ENCODE results near the gene AREG.

The AREG gene

DNA sequence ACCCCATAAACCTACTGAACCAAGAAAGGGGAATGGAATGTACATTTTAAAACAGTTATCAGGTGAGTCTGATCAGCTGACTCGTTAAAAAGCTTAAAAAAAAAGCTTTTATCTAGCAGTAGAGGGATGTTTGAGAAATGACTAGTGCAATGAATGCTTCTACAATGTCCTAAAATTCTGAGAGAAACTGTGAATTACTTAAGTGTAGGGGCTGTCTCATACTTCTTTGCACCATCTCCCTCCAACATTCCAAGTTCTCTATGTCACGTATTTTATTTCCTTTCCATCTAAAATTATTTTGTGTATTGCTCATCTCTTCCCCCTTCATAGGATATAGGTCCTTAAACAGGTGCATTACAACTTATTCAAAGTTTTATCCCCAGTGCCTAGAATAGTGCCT lies 11.9 kb upstream of the AREG start:
- no peak for DNase-seq

DNA sequence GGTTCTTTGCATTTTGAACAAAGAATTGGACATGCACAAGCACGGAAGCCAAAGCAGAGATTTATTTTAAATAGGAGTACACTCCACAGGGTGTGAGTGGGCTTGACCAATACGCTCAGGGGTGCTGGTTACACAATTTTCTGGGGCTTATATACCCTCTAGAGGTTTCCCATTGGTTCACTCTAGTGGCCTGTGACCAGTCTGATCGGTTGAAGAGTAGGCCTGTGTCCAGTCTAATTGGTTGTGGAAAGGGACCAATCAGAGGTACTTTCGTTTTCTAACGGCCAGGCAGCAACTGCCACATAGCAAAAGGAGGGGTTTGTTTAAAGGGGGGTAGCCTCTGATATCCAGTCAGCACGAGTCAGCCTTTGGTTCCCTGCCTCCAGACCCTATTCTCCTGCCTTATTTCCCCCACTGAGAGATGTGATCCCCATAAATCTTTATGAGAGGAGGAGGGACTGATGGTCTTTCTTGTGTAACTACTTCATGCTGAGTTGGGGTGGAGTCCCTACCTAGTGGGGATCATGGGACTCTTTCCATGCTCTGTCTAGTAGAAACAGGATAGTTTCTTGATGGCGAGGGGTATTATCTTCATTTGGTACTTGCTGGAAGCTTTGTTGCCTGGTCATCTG lies 11.3 kb upstream of the AREG start:
- DNase-seq, result peak; percentile 11

DNA sequence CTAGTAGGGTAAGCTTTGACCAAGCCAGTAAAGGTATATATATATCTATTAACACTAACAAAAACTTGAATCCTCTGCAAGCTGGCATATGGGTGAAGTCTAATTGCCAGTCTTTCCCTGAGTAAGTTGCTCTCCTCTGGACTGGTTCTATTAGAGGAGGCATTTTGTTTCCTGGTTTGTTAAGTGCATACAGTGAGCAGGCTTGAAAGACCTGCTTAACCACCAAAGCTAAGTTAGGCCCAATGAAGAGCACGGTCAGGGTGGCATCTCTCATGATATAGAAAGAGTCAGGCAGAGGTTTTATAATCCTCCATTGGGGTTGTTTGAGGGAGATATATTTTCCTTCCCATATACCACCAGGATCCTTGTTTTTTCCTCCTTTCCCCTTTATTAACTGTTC lies 9.6 kb upstream of the AREG start:
- DNase-seq, result no peak

DNA sequence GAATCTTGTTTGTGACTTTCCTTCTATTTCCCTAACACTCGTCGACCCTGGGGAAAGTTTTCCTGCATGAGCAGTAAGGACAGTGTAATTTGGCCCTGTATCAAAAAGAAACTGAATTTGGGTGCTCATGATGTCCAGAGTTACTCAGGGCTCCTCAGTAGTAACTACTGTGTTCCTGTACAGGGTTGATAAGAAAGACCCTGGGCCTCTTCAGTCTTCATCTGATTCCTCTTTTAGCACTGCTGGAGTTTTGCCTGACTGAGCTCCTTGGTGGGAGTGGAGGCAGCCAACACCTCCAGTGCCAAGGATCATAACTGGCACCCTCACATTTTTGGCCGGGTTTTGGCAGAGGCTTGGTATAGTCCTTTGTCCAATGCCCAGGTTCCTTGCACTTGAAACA lies 7.1 kb upstream of the AREG start:
- DNase-seq, result no peak

DNA sequence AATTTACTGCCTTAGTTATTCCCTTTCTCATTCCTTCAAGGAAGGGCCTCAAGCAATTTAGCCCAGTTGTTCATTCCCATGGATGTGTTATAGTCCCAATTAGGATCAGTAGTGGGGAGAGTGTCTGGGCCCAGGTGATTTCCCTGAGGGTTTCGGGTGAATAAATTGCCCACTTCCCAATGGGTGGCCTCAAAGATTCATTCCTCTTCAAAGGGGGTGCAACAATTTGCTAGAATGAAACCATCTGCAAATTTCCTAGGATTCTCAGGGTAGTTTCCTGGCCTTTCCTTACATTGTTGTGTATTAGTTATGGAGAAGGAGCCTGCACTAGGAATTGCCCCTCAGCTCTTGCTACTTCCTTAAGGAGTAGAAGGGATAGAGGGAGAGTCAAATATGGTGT lies 6.3 kb upstream of the AREG start:
- no peak for DNase-seq

DNA sequence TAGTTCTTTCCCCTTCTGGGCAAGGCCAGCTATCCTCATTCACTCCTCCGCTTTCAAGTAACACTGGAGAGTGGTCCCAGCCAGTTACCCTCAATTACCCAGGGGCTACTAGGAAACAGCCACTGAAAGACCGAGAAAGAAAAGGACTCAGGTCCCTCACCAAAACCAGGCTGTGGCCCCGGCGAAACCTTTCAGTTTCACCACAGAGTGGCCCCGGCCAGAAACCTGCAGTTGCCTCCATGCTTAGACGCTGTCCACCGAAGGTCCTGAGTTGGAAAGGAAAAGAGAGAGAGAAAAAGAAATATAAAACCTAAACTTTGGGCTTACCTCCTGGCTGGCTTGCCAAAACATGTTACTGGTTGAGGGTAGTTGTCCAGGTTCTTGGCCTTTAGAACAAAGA lies 5.0 kb upstream of the AREG start:
- DNase-seq, result no peak

DNA sequence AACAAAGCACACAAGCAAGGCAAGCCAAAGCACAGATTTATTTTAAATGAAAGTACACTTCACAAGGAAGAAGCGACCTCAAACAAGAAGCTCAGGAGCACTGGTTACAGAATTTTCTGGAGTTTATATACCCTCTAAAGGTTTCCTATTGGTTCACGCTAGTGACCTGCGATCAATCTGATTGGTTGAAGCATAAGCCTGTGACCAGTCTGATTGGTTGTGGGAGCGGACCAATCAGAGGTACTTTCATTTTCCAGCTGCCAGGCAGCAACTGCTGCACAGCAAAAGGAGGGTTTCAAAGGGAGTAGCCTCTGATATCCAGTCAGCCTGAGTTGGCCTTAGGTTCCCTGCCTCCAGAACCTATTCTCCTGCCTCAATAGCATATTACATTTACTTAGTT lies 4.6 kb upstream of the AREG start:
- DNase-seq, result no peak

DNA sequence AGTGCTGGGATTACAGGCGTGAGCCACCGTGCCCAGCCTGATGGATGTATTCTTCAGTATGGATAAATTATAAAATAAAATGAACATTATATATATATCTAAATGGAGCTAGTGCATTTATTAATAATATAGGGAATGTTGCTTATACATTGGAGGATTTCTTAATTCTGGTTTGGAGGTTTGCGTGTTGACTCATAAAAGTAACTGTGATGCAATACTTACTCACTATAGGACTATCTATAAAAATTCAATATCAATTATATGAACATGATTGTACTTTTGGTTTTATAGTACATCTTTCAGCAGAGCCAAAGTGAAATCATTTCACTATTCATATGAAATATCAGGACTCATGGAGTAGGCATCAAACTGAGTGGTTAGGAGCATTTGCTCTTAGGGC lies 3.2 kb upstream of the AREG start:
- DNase-seq, result no peak

DNA sequence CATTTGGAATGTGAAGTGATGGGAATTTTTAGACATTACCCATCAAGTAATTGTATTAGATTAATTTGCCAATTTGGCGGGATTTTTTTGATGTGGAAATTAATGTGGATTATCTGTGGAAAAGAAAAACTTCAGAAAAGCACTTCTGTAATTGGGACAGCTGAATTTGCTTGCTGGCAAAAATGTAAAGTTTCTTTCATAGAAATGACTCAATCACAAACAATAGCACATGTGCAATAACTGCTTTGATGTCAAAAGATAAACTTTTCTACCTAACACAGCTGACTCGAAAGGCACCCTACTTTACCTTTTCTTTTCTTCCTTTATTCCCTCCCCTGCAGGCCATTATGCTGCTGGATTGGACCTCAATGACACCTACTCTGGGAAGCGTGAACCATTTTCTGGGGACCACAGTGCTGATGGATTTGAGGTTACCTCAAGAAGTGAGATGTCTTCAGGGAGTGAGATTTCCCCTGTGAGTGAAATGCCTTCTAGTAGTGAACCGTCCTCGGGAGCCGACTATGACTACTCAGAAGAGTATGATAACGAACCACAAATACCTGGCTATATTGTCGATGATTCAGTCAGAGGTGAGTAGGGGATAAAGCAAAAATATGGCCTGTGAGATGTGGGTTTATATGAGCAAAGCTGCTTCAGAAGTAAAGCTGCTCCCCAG lies 1.4 kb downstream of the AREG start:
- no peak for DNase-seq

DNA sequence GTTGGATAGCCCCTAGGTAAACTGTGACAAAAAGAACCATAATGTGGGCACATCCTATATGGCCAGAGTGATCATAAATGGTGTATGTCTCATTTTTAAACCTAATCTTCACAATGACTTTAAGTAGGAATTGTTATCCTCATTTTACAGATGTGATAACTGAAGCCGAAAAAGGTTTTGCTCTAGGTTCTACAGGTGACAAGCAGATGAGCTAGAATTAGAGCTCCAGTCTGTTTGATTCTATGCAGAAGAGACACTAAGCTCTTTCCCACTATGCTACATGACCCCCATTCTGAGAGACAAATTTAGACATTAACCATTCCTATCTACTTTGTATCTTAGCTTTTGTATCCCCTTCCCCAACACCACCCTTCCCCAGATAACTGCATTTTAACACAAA lies 2.0 kb downstream of the AREG start:
- DNase-seq, result no peak

DNA sequence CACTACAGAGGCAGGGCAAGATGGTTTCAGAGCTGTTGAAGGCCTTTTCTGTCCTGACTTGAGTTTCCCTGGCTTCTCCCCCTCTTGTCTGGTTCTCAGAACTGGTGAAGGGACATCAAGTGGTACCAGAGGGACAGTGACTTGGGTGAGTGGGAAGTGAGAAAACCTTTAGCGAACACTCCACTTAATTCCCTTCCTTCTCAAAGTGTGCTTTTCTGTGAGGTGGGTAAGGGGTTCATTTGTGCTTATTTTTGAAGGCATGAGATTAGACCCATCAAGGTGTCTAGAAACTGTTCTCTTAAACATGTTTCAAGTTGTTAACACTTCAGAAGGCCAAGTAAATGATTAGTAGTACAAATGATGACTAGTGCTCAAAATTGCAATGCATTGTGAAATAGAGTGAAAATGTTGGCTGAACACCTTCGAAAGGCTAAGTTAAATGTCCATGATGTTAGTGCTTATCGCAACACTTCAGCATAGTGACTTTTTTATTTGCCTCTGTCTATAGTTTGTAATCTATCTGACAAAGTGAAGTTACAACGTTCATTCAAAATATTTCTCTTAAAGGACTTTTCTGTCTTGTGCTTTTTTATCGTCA lies 2.8 kb downstream of the AREG start:
- no peak for DNase-seq

DNA sequence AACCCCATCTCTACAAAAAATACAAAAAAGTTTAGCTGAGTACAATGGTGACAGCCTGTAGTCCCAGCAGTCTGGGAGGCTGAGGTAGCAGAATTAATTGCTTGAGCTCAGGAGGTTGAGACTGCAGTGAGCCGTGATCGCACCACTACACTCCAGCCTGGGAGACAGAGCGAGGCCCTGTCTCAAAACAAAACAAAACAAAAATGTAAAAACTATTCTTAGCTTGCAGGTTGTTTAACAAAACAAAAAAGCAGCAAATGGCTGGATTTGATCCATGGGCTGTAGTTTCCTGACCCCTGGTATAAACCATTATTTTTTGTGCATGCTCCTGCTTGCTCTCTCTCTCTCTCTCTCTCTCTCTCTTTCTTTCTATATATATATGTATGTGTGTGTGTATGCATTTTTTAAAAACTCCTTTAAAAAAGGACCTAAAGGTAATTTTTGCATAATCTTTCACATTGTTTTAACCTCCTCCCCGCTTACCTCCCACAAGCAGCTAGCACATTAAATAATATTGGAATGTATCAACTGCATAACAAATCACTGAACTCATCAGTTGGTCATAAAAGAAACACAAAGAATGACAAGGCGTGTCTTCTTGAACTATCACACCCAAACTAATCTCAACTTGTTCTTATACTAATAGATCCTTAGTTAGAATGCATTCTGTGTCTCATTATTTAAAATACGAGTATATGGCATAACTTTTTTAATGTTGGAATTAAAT lies 4.8 kb downstream of the AREG start:
- DNase-seq, result no peak

DNA sequence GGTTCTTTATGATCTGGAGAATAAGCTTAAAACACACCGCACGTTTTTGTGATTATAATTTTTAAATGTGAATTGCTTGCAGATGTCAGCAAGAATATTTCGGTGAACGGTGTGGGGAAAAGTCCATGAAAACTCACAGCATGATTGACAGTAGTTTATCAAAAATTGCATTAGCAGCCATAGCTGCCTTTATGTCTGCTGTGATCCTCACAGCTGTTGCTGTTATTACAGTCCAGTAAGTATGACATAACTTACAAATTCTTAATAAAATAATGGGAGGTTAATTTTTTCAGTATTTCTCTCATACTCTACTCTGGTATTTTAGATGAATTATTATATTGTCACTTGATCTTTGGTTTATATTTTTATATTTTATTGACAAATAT lies 5.4 kb downstream of the AREG start:
- DNase-seq, result no peak

DNA sequence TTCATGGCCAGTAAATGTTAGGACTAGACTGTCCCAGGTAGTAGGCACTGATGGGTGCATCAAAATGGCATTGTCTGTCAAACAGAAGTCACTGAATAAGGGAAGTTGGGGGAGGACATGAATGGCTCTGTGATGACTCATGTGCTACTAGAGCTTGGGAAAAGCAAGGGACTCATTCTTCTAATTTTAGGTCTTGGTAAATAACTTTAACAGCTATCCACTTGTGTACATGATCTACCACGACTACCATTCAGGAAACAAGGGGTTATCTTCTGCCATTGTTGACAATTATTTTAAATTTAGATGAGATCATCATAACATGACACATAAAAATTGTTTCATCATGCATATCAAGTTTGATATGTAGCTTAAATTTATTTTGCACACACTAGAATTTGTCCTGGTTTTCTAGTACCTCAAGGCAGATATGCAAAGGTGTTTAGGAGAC lies 6.3 kb downstream of the AREG start:
- peak; percentile 12 for DNase-seq

DNA sequence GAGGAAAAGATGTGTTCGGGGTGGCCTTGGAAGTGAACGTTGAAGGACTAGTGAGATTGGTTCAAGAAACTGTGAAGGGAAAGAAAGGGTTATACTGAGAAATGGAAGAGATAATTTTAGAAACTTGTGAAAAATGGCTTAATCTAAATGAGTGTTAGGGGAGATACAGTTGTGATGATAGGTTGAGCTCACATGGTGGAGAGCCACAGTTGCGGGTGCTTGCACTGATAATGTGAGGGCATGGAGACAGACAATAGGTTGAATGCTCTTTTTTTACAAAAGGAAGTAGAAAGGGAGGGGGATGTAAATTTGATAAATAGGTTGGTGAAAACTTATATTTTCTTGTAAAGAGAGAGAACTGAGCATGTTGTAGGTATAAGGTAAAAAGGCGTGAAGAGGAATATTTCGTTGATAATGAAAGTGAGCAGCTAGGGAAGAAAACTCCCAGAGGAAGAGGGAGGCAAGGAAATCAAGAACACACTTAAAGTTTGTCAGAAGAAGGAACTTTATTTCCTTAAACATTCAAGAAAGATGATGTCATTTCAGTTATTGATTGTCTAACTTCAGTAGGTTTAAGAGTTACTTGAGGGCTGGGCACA lies 8.2 kb downstream of the AREG start:
- DNase-seq, result no peak

DNA sequence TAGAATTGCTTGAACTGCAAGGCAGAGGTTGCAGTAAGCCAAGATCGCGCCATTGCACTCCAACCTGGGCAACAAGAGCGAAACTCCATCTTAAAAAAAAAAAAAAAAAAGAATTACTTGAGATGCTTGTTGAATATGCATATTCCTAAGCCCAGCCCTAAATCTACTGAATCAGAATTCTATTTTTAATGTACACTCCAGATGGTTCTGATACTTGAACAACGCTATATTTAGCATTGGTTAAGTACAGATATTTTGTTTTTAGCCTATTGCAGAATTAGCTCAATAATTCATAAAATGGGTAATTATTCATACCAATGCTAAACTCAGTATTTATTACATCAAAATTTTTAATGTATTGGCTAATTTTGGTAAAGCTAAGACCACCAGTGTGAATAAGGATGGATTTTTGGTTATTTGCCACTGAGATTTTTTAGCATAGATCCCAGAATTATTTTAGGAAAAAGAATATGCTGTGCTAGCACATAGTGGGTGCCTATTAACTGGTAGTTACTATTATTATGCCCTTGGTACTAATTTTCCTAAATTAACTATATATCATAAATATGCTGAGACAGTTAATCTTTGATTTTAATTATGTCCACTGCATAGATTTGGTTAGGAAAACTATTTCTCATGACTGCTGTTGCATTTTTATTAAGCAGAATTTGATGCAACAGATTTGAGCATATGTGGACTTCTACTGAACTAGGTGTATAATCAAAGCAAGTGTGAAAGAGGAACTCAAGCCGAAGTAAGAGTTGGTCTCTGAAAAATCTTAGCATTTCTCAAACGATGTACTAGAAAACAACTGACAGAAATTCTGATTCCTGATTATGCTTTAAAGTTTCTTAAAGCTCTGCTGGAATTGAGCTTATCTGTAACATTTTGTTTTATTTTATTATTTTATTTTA lies 9.2 kb downstream of the AREG start:
- no peak for DNase-seq

DNA sequence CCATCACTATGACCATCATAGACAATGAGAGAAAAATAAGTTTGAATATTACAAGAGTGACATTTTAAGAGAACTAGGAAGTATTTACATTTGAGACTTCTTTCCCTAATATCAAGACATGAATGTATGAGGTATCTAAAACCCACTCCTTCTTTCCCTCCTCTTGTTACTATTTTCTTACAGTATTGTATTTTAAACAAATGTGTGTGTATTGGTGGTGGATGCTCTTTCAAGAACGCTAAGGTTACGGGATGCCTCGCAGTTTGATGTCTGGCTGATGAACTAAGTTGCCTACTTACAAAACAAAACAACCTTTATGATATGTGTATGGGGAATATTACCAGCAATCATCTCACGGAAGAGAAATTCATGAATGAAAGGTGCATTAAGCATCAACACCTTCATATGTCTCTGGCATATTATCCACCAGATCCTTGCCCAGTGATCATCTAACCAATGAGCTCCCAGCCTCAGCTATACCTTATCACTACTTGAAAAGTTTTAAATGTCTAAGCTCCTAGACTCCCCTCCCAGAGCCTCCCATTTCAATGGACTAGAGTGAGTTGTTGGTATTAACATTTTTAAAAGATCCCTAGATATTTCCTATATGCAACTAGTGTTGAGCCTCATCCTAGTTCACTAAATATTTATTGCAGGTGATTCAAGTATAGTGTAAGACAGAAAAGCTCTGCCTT lies 10.6 kb downstream of the AREG start:
- DNase-seq, result no peak

DNA sequence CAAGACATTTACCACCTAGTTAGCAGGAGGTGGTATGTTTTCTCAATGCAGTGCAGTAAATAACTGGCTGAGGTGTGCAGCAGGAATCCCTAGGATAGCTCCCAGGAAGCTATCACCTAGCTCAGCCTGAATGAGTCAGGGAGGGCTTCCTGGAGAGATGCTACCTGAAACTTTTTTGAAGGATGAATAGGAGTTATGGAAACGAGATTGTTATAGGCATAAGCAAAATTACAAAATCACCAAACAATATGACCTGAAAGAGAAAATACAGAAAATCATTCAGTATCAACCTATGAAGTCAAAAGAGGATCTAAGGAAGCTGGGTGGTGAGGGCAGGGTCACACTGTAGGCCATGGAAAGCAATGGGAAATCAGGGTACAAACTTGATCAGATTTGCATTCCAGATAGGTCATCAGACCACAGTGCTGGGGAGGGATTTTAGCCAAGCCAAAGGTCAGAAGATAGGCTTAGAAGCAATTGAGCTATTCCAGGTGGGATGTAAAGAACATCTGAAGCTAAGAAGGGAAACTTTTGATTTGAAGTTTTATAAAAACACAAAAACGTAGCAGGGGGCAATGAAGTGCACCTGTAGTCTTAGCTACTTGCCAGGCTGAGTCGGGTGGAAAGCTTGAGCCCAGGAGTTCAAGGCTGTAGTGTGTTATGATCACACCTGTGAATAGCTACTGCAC lies 11.3 kb downstream of the AREG start:
- DNase-seq, result no peak

DNA sequence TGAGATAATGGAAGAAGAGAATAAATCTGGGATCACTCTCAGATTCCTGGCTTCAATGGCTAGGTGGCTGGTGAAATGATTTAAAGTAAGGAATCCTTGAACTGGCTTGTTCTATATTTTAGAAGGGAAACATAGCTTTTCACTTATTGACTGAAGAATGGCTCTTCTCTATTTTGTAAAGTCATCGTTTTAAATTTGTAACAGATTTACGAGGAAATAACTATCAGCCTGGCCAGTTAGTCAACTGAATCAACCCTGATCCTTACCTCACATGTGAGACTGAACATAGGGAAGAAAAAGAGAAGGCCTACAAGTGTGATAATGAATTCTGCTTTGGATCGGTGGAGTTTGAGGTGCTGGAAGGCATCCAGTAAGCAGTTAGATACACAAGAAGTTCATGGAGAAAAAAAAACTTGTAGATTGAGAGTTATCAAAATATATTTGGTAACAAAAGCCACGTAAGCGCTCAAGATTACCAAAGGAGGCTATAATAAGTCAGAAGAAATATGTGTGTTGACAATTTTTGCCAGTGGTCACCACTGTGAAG lies 12.0 kb downstream of the AREG start:
- no peak for DNase-seq

DNA sequence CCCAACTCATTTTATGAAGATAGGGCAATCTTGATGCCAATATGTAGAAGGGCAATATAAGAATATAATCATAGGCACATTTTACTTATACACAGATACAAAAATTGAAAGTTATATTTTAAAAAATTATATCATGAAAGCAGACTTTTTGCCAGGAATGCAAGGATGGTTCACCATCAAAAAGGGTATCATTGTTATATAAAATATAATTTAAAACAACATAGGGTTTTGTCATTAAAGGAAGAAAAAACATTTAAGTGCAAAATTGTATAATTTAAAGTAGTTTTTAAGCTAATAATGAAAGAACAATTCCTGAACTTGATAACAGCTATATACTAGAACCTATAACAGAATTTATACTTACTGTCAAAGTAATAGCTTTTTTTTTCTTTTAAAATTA lies 15.9 kb downstream of the AREG start:
- no peak for DNase-seq

DNA sequence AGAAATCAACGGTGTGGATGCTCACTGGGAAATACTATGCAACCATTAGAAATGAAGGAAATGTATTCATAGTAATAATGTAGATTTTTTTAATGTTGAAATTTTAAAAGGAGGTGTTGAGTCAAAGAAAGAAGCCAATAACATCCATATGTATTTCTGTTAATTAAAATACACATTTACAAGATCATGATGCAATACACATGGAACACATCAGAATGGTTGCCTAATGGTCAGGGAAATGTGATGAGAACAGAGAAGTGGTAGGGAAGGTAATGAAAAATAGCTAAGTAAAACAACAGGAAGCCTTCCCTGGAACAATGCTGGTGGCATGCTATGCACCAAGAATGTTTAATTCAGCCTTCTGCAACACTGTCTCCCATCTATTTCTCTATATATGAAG lies 18.2 kb downstream of the AREG start:
- DNase-seq, result no peak
